CD14-positive monocyte (primary cell): ENCODE results near the gene SMU1. TPM values are rescaled to one million over a fixed set of nuclear protein-coding genes. Genes with fewer than 3 reads are reported as not detected.

ENCODE experiments used
- DNase-seq, 3 donors: peaks; one replicate each; pipeline ENCODE4 v3.0.0-alpha.2; 2011 to 2022
- H2AFZ ChIP-seq: 2 replicates; pipeline ENCODE4 v1.6.0; 2012; ENCODE audit warnings: mild to moderate bottlenecking, low read depth, low read length, inconsistent platforms; ENCODE audit not compliant: insufficient read depth, poor library complexity, severe bottlenecking
- H3K27ac ChIP-seq, 2 donors: 1 replicate in 1 of 2; 2 replicates in 1 of 2; pipeline ENCODE4 v1.5.1; 2012 to 2013; ENCODE audit warnings: low read length in 2 of 2, control low read depth in 1 of 2, inconsistent platforms in 1 of 2, low read depth in 1 of 2, mild to moderate bottlenecking in 1 of 2
- H3K27me3 ChIP-seq, 2 donors: one replicate each; pipeline versions ENCODE4 v1.6.0 to v1.6.1; 2011 to 2013; ENCODE audit warnings: low read length in 2 of 2; ENCODE audit not compliant: control insufficient read depth in 2 of 2, insufficient read depth in 2 of 2
- H3K36me3 ChIP-seq, 2 donors: replicated peaks in 1 of 2; 1 replicate in 1 of 2; 2 replicates in 1 of 2; pipeline versions ENCODE4 v1.5.1 to v1.6.1; 2012 to 2013; ENCODE audit warnings: low read length in 2 of 2, control low read depth in 1 of 2, inconsistent platforms in 1 of 2, mild to moderate bottlenecking in 1 of 2; ENCODE audit not compliant: insufficient read depth in 2 of 2, control insufficient read depth in 1 of 2
- H3K4me1 ChIP-seq, 2 donors: 1 replicate in 1 of 2; 2 replicates in 1 of 2; pipeline versions ENCODE4 v1.5.1 to v1.6.1; 2012 to 2013; ENCODE audit warnings: low read length in 2 of 2, control low read depth in 1 of 2, inconsistent platforms in 1 of 2, mild to moderate bottlenecking in 1 of 2, moderate library complexity in 1 of 2; ENCODE audit not compliant: insufficient read depth in 2 of 2, control insufficient read depth in 1 of 2
- H3K4me2 ChIP-seq: replicated peaks from 2 replicates; pipeline ENCODE3; 2012; ENCODE audit warnings: low read length, moderate library complexity, mild to moderate bottlenecking; ENCODE audit not compliant: poor library complexity, severe bottlenecking; ENCODE audit errors: extremely low read depth
- H3K4me3 ChIP-seq, 3 experiments: fragments of 200-600 bp in 1 of 3; sonication (generic) in 1 of 3; replicated peaks in 1 of 3; 1 replicate in 2 of 3; 2 replicates in 1 of 3; pipeline ENCODE4 v1.5.1; 2011 to 2013; ENCODE audit warnings: low read length in 3 of 3, mild to moderate bottlenecking in 3 of 3, control low read depth in 2 of 3, low read depth in 2 of 3, inconsistent platforms in 1 of 3, moderate library complexity in 1 of 3
- H3K79me2 ChIP-seq: 2 replicates; pipeline ENCODE4 v1.6.0; 2012; ENCODE audit warnings: mild to moderate bottlenecking, control low read depth, inconsistent platforms, low read length, moderate library complexity; ENCODE audit not compliant: insufficient read depth
- H3K9ac ChIP-seq: 2 replicates; pipeline ENCODE4 v1.6.0; 2017; ENCODE audit warnings: low read length, mild to moderate bottlenecking; ENCODE audit not compliant: insufficient read depth, poor library complexity, severe bottlenecking
- H3K9me3 ChIP-seq, 2 donors: replicated peaks in 1 of 2; 1 replicate in 1 of 2; 2 replicates in 1 of 2; pipeline versions ENCODE4 v1.5.1 to v1.6.1; 2012 to 2013; ENCODE audit warnings: low read length in 2 of 2, control low read depth in 1 of 2; ENCODE audit not compliant: control insufficient read depth in 1 of 2, insufficient read depth in 1 of 2
- H4K20me1 ChIP-seq: 2 replicates; pipeline ENCODE4 v1.6.0; 2012; ENCODE audit warnings: mild to moderate bottlenecking, low read length, control low read depth, moderate library complexity; ENCODE audit not compliant: insufficient read depth
- H3K27ac Mint-ChIP-seq, 7 donors: one replicate each; pipeline ENCODE4 v1.8.0; 2020; ENCODE audit warnings: mild to moderate bottlenecking in 7 of 7, mixed read lengths in 7 of 7, moderate library complexity in 6 of 7, inconsistent platforms in 2 of 7
- H3K27me3 Mint-ChIP-seq, 3 donors: one replicate each; pipeline ENCODE4 v1.8.0; 2021 to 2022; ENCODE audit warnings: low read depth in 3 of 3, mild to moderate bottlenecking in 3 of 3, mixed read lengths in 3 of 3, moderate library complexity in 3 of 3, inconsistent platforms in 1 of 3
- H3K36me3 Mint-ChIP-seq, 2 donors: one replicate each; pipeline ENCODE4 v1.8.0; 2020; ENCODE audit warnings: mixed read lengths in 2 of 2, inconsistent platforms in 1 of 2, mild to moderate bottlenecking in 1 of 2
- H3K4me1 Mint-ChIP-seq: one replicate; pipeline ENCODE4 v1.8.0; 2020; ENCODE audit warnings: mild to moderate bottlenecking, mixed read lengths
- H3K4me3 Mint-ChIP-seq, 2 donors: one replicate each; pipeline ENCODE4 v1.8.0; 2020; ENCODE audit warnings: mild to moderate bottlenecking in 2 of 2, mixed read lengths in 2 of 2, moderate library complexity in 1 of 2
- H3K9me3 Mint-ChIP-seq, 7 donors: one replicate each; pipeline ENCODE4 v1.8.0; 2020 to 2022; ENCODE audit warnings: mixed read lengths in 7 of 7, mild to moderate bottlenecking in 6 of 7, moderate library complexity in 6 of 7, inconsistent platforms in 2 of 7
- WGBS: methylation state at CpG from one replicate; pipeline ENCODE4 v1.1.5; 2013; ENCODE audit warnings: missing lambda C conversion rate; ENCODE audit not compliant: insufficient coverage; 5-methylcytosine and 5-hydroxymethylcytosine counted together
- intact Hi-C, 2 donors: fragments of 100-400 bp; cut with micrococcal nuclease; formaldehyde crosslinking; loops; one replicate each; pipeline versions ENCODE4 v1.15.0 to v1.15.1; 2023
- polyA plus RNA-seq, 3 donors: library from polyadenylated mRNA; depleted of rRNA in 1 of 3; unstranded in 2 of 3; stranded (reverse) in 1 of 3; fragments of 300-500 nt in 2 of 3; fragments of >200 nt in 1 of 3; fragmentation: Illumina TruSeq in 2 of 3; gene quantifications; 1 replicate in 2 of 3; 2 replicates in 1 of 3; pipeline ENCODE4 v1.2.3, GENCODE V29; 2012 to 2021
- TF ChIP-seq, protein P1 (sequence below): fragments of 200-600 bp; IDR thresholded peaks from one replicate; pipeline ENCODE4 v1.8.0; 2022; ENCODE audit warnings: antibody characterized with exemption, mild to moderate bottlenecking

Gene SMU1
- polyA plus RNA-seq, 3 donors = 8.0 to 21.7 (median 19.3) TPM

DNA sequence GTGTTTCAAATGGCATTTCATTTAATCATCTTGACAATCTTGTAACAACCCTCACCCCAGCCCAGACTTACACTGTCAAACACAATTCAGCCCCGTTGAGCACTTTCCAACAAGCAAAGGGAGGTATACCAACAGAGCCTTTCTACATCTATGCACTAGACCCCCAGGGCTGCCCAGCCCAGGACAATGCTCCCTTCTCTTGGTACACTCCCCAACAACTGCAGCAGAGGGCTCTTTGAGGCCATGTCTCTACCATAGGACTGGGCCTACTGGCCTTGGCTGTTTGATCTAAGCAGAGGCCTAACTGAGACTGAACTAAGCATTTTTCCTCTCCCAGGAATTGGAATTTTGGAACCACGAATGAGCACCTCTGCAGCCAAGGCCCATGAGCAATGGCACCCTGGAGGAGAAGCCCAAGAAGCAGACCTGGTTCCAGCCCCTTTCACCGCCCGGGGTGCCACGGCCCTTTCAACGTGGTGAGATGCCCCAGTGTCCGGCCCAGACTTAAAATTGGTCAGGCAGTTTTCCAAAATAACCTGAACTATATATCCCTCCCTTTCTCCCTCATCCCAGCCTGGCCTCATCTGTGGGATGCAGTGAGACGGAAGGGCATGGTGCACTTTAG lies 47.0 kb upstream of the SMU1 start:
- peaks cover 4 to 15% of the 10 kb centered on the region in 2 donors for H3K4me1 ChIP-seq
- H3K27ac ChIP-seq = peak overlapping the region in 1 of 2 donors; percentile 39
- Mint-ChIP-seq H3K4me3 (no peak overlapping the region), H3K4me1 (peaks cover 15% of the 10 kb centered on the region), H3K36me3 (peaks cover 67 to 88% of the 10 kb centered on the region in 2 donors), H3K9me3 (no peaks in the 10 kb centered on the region), H3K27me3 (peaks cover 0 to 2% (median 0%) of the 10 kb centered on the region in 3 donors), H3K27ac (peak overlapping the region in 3 of 7 donors; percentile 35 to 51 (median 43))
- H2AFZ ChIP-seq = no peak overlapping the region
- peaks cover 60% of the 10 kb centered on the region for H3K79me2 ChIP-seq
- H3K36me3 ChIP-seq = peaks cover 39 to 95% of the 10 kb centered on the region in 2 donors
- H3K27me3 ChIP-seq = no peaks in the 10 kb centered on the region
- TF ChIP-seq, protein P1, sequence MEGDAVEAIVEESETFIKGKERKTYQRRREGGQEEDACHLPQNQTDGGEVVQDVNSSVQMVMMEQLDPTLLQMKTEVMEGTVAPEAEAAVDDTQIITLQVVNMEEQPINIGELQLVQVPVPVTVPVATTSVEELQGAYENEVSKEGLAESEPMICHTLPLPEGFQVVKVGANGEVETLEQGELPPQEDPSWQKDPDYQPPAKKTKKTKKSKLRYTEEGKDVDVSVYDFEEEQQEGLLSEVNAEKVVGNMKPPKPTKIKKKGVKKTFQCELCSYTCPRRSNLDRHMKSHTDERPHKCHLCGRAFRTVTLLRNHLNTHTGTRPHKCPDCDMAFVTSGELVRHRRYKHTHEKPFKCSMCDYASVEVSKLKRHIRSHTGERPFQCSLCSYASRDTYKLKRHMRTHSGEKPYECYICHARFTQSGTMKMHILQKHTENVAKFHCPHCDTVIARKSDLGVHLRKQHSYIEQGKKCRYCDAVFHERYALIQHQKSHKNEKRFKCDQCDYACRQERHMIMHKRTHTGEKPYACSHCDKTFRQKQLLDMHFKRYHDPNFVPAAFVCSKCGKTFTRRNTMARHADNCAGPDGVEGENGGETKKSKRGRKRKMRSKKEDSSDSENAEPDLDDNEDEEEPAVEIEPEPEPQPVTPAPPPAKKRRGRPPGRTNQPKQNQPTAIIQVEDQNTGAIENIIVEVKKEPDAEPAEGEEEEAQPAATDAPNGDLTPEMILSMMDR = no peak
- no peak overlapping the region for H3K4me2 ChIP-seq
- intact Hi-C loops = no loop called here
- H3K4me3 ChIP-seq = no peak overlapping the region
- no peak for DNase-seq
- H4K20me1 ChIP-seq = peaks cover 97% of the 10 kb centered on the region
- H3K9ac ChIP-seq = no peak overlapping the region
- H3K9me3 ChIP-seq = no peaks in the 10 kb centered on the region
- whole genome bisulfite sequencing = 92% methylated on average over 8 of the region's 8 CpGs

DNA sequence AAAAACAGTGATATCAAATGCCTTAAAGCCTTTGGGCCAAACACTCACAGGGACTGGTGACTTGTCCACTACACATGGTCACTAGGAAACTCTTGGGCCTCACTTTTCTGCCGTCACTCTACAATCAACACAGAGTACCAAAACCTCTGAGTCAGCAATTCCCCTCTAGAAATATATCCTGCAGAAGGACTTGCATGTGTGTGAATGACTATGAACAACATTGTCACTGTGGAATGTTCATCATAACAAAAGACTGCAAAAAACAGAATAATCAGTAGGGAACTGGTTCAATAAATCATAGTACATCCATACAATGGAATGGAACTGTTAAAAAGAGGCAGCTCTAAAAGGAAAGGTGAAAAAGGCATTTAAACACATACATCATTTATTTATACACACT lies 44.1 kb upstream of the SMU1 start:
- Histone ChIP-seq H3K27me3 (no peaks in the 10 kb centered on the region), H3K9me3 (no peaks in the 10 kb centered on the region), H2AFZ (no peak overlapping the region), H3K36me3 (peaks cover 27 to 89% of the 10 kb centered on the region in 2 donors), H3K4me1 (peaks cover 15 to 16% of the 10 kb centered on the region in 2 donors), H3K9ac (no peak overlapping the region), H3K79me2 (peaks cover 56% of the 10 kb centered on the region), H3K4me2 (no peak overlapping the region), H3K4me3 (no peak overlapping the region), H3K27ac (no peak overlapping the region), H4K20me1 (peaks cover 97% of the 10 kb centered on the region)
- no peak overlapping the region for H3K4me3 Mint-ChIP-seq
- H3K27me3 Mint-ChIP-seq = peaks cover 0 to 2% (median 0%) of the 10 kb centered on the region in 3 donors
- no peak overlapping the region for H3K27ac Mint-ChIP-seq
- intact Hi-C loops = no loop called here
- TF ChIP-seq, protein P1 = no peak
- peaks cover 17% of the 10 kb centered on the region for H3K4me1 Mint-ChIP-seq
- no peaks in the 10 kb centered on the region for H3K9me3 Mint-ChIP-seq
- DNase-seq = no peak
- H3K36me3 Mint-ChIP-seq = peaks cover 56 to 84% of the 10 kb centered on the region in 2 donors
- WGBS = no CpG with 5 or more reads among the region's 1 CpG
